H1 (cell line): ENCODE data around the gene TET2. TPM values are rescaled to one million over a fixed set of nuclear protein-coding genes. Genes with fewer than 3 reads are reported as not detected.

Experiments
- CTCF ChIA-PET: fragments of 300-600 bp; sonication (Branson Sonifier 250); formaldehyde crosslinking; loops from one replicate; lab custom pipeline; 2021; ENCODE audit not compliant: partially characterized antibody; lab: Charles Lee
- POLR2A ChIA-PET: fragments of 300-600 bp; sonication (Branson Sonifier 250); formaldehyde crosslinking; loops from one replicate; lab custom pipeline; 2021; ENCODE audit warnings: inconsistent platforms; ENCODE audit not compliant: partially characterized antibody; lab: Charles Lee
- DNase-seq, 2 experiments: peaks; one replicate each; pipeline versions ENCODE4 v3.0.0 to v3.0.0-alpha.2; 2010 to 2022; ENCODE audit warnings: low spot score in 2 of 2, low read depth in 1 of 2, mixed read lengths in 1 of 2
- FAIRE-seq: peaks from 2 replicates; lab custom pipeline; 2011; peaks lifted over from hg19 to GRCh38; lab: Jason Lieb, UNC
- H2AFZ ChIP-seq: 2 replicates; pipeline ENCODE4 v1.8.1; 2012; ENCODE audit warnings: low read length, inconsistent platforms
- H2AK5ac ChIP-seq: 2 replicates; pipeline ENCODE4 v1.6.1; 2013; ENCODE audit warnings: low read depth, low read length
- H2BK120ac ChIP-seq: replicated peaks from 2 replicates; pipeline ENCODE3; 2013; ENCODE audit warnings: low read depth, low read length, inconsistent platforms
- H2BK12ac ChIP-seq: 2 replicates; pipeline ENCODE4 v1.6.1; 2013; ENCODE audit warnings: low read depth, low read length
- H2BK15ac ChIP-seq: 2 replicates; pipeline ENCODE4 v1.6.1; 2013; ENCODE audit warnings: low read length
- H2BK20ac ChIP-seq: 2 replicates; pipeline ENCODE4 v1.6.1; 2013; ENCODE audit warnings: low read length
- H2BK5ac ChIP-seq: 2 replicates; pipeline ENCODE4 v1.6.1; 2013; ENCODE audit warnings: low read depth, low read length
- H3K14ac ChIP-seq: 2 replicates; pipeline ENCODE4 v1.6.1; 2013; ENCODE audit warnings: inconsistent platforms; ENCODE audit not compliant: insufficient read length
- H3K18ac ChIP-seq: 2 replicates; pipeline ENCODE4 v1.6.1; 2013; ENCODE audit warnings: low read length; ENCODE audit errors: extremely low read depth
- H3K23ac ChIP-seq: 2 replicates; pipeline ENCODE4 v1.6.1; 2013; ENCODE audit warnings: inconsistent platforms; ENCODE audit not compliant: insufficient read length
- H3K23me2 ChIP-seq: 2 replicates; pipeline ENCODE4 v1.6.1; 2013; ENCODE audit warnings: low read depth, low read length
- H3K27ac ChIP-seq: 2 replicates; pipeline ENCODE4 v1.6.1; 2011; ENCODE audit warnings: low read depth, low read length, inconsistent platforms
- H3K27me3 ChIP-seq, 4 experiments: replicated peaks in 1 of 4; 1 replicate in 1 of 4; 2 replicates in 3 of 4; pipeline versions ENCODE4 v1.6.1 to v1.8.1; 2011 to 2013; ENCODE audit warnings: low read length in 3 of 4, mild to moderate bottlenecking in 3 of 4, inconsistent platforms in 2 of 4, mixed read lengths in 2 of 4, moderate library complexity in 1 of 4; ENCODE audit not compliant: control insufficient read depth in 3 of 4, insufficient read depth in 3 of 4; ENCODE audit errors: extremely low read depth in 1 of 4
- H3K36me3 ChIP-seq, 4 experiments: 2 replicates each; pipeline versions ENCODE4 v1.6.1 to v1.8.1; 2011 to 2013; ENCODE audit warnings: mild to moderate bottlenecking in 4 of 4, low read length in 3 of 4, moderate library complexity in 2 of 4, control low read depth in 1 of 4, inconsistent platforms in 1 of 4; ENCODE audit not compliant: insufficient read depth in 4 of 4, control insufficient read depth in 2 of 4
- H3K4ac ChIP-seq: replicated peaks from 2 replicates; pipeline ENCODE3; 2013; ENCODE audit warnings: low read length, low read depth, mixed read lengths, inconsistent platforms; ENCODE audit not compliant: insufficient read length
- H3K4me1 ChIP-seq, 4 experiments: replicated peaks in 1 of 4; 1 replicate in 1 of 4; 2 replicates in 3 of 4; pipeline versions ENCODE4 v1.6.1 to v1.8.1; 2011 to 2013; ENCODE audit warnings: low read length in 3 of 4, inconsistent platforms in 2 of 4, mixed read lengths in 1 of 4; ENCODE audit not compliant: insufficient read depth in 4 of 4, control insufficient read depth in 3 of 4
- H3K4me2 ChIP-seq, 2 experiments: 2 replicates each; pipeline versions ENCODE4 v1.6.1 to v1.8.1; 2011 to 2013; ENCODE audit warnings: low read depth in 2 of 2, low read length in 2 of 2, control low read depth in 1 of 2, inconsistent platforms in 1 of 2, mild to moderate bottlenecking in 1 of 2; ENCODE audit not compliant: insufficient read depth in 1 of 2
- H3K4me3 ChIP-seq, 4 experiments: fragments of 200-600, 300-600 bp in 1 of 4; sonication (generic), shearing (Covaris generic), sonication (Bioruptor Twin) in 1 of 4; 2 replicates each; pipeline versions ENCODE4 v1.5.1 to v1.8.1; 2011 to 2016; ENCODE audit warnings: low read length in 4 of 4, low read depth in 3 of 4, control low read depth in 2 of 4, inconsistent platforms in 2 of 4, mild to moderate bottlenecking in 2 of 4, mixed read lengths in 1 of 4, moderate library complexity in 1 of 4; ENCODE audit not compliant: insufficient read depth in 2 of 4; ENCODE audit errors: extremely low read depth in 1 of 4
- H3K56ac ChIP-seq: replicated peaks from 2 replicates; pipeline ENCODE3; 2013; ENCODE audit warnings: low read depth, mild to moderate bottlenecking, mixed read lengths, low read length, inconsistent platforms; ENCODE audit not compliant: insufficient read length
- H3K79me1 ChIP-seq: 2 replicates; pipeline ENCODE4 v1.6.1; 2013; ENCODE audit warnings: low read depth, low read length, control low read depth
- H3K79me2 ChIP-seq, 2 experiments: 2 replicates each; pipeline versions ENCODE4 v1.6.1 to v1.8.1; 2012 to 2013; ENCODE audit warnings: low read length in 2 of 2, mild to moderate bottlenecking in 2 of 2, inconsistent platforms in 1 of 2; ENCODE audit not compliant: insufficient read depth in 2 of 2, control insufficient read depth in 1 of 2
- H3K9ac ChIP-seq, 4 experiments: replicated peaks in 1 of 4; 1 replicate in 1 of 4; 2 replicates in 3 of 4; pipeline versions ENCODE4 v1.6.1 to v1.8.1; 2011 to 2013; ENCODE audit warnings: low read depth in 3 of 4, low read length in 3 of 4, control low read depth in 2 of 4, mild to moderate bottlenecking in 2 of 4, moderate library complexity in 2 of 4, inconsistent platforms in 1 of 4; ENCODE audit errors: extremely low read depth in 1 of 4
- H3K9me3 ChIP-seq, 2 experiments: 2 replicates each; pipeline versions ENCODE4 v1.6.1 to v1.8.1; 2012 to 2013; ENCODE audit warnings: mild to moderate bottlenecking in 2 of 2, moderate library complexity in 2 of 2, control low read depth in 1 of 2, inconsistent platforms in 1 of 2, low read depth in 1 of 2, low read length in 1 of 2, mixed read lengths in 1 of 2; ENCODE audit not compliant: insufficient read depth in 2 of 2
- H4K20me1 ChIP-seq, 2 experiments: replicated peaks in 1 of 2; 2 replicates each; pipeline versions ENCODE3 to v1.8.1; 2011 to 2013; ENCODE audit warnings: inconsistent platforms in 2 of 2, low read length in 2 of 2, mild to moderate bottlenecking in 1 of 2; ENCODE audit not compliant: insufficient read depth in 2 of 2, control insufficient read depth in 1 of 2
- H4K5ac ChIP-seq: 2 replicates; pipeline ENCODE4 v1.6.1; 2013; ENCODE audit warnings: low read length, low read depth, mixed read lengths, inconsistent platforms; ENCODE audit not compliant: insufficient read length
- H4K8ac ChIP-seq: 2 replicates; pipeline ENCODE4 v1.8.0; 2013; ENCODE audit warnings: mild to moderate bottlenecking, moderate library complexity, low read length, inconsistent platforms; ENCODE audit not compliant: insufficient read depth; ENCODE audit errors: extremely low read depth
- H4K91ac ChIP-seq: replicated peaks from 2 replicates; pipeline ENCODE3; 2013; ENCODE audit warnings: low read length, mixed read lengths, inconsistent platforms; ENCODE audit not compliant: insufficient read length
- EZH2 ChIP-seq: fragments of 200-600 bp; sonication (generic); IDR thresholded peaks from 2 replicates; pipeline ENCODE4 v1.7.1; 2012; ENCODE audit warnings: low read depth, mild to moderate bottlenecking, moderate library complexity, low read length, inconsistent platforms; ENCODE audit not compliant: severe bottlenecking
- WGBS, 2 experiments: shearing (Covaris generic) in 1 of 2; methylation state at CpG; one replicate each; pipeline versions ENCODE4 v1.1.6 to v1.1.7; 2013 to 2015; ENCODE audit warnings: low lambda C conversion rate in 2 of 2, mixed read lengths in 2 of 2, inconsistent platforms in 1 of 2, low coverage in 1 of 2, missing lambda C conversion rate in 1 of 2; ENCODE audit not compliant: insufficient replicate concordance in 2 of 2, insufficient coverage in 1 of 2, insufficient read length in 1 of 2; ENCODE audit errors: extremely low coverage in 1 of 2, missing lambda C conversion rate in 1 of 2; 5-methylcytosine and 5-hydroxymethylcytosine counted together
- polyA plus RNA-seq, 7 experiments: library from polyadenylated mRNA; depleted of rRNA in 3 of 7; stranded (reverse) in 5 of 7; unstranded in 2 of 7; fragments of >200 nt in 5 of 7; fragments of 200-250 nt in 2 of 7; gene quantifications; 1 replicate in 5 of 7; 2 replicates in 1 of 7; 4 replicates in 1 of 7; pipeline versions ENCODE4 v1.2.1 to v1.2.3, GENCODE V29; 2011 to 2013; ENCODE audit warnings: missing spikeins in 2 of 7, mixed read lengths in 2 of 7
- total RNA-seq: library from RNA; stranded (reverse); fragmentation: NEBNext Ultra II Directional; extraction: Animal tissue kit (Norgen Biotek cat#: 25700); gene quantifications from 2 replicates; pipeline ENCODE4 v1.2.1, GENCODE V29; 2021

TET2 gene
- total and polyA plus RNA-seq, 2 of the 8 experiments (the other 6 are each of a cell fraction or from before 2014, with no cell fraction given), result 1.0 to 2.6 TPM

- H4K8ac ChIP-seq, result no peak overlapping the region
- H3K14ac ChIP-seq, result no peak overlapping the region
- no peak overlapping the region for H3K56ac ChIP-seq
- H4K20me1 ChIP-seq, result no peaks in the 10 kb centered on the region
- no peaks in the 10 kb centered on the region for H3K79me1 ChIP-seq
- ChIA-PET CTCF (interaction anchor here (1.4 kb wide), 1 partner anchor 20 kb away, joined by 3 read pairs; no protein-coding TSS in a partner anchor), POLR2A (no interaction called here)
- H3K27me3 ChIP-seq, result no peaks in the 10 kb centered on the region
- no peak overlapping the region for H2AFZ ChIP-seq
- DNase-seq (no peak), FAIRE-seq (no peak)
- peaks cover 0 to 2% (median 0%) of the 10 kb centered on the region in 4 experiments; a peak in 1 of 7 replicates for H3K4me1 ChIP-seq
- no peak for TF ChIP-seq EZH2
- H2BK15ac ChIP-seq, result no peak overlapping the region
- H3K9ac ChIP-seq, result no peak overlapping the region
- H2BK20ac ChIP-seq, result no peak overlapping the region
- H4K5ac ChIP-seq, result no peak overlapping the region
- H3K79me2 ChIP-seq, result no peaks in the 10 kb centered on the region
- H3K36me3 ChIP-seq, result no peaks in the 10 kb centered on the region
- H2BK5ac ChIP-seq, result no peak overlapping the region
- H3K23ac ChIP-seq, result no peak overlapping the region
- H3K4me2 ChIP-seq, result no peak overlapping the region
- H3K4ac ChIP-seq, result no peak overlapping the region
- no peak overlapping the region for H3K18ac ChIP-seq
- H3K23me2 ChIP-seq, result no peaks in the 10 kb centered on the region
- no peak overlapping the region for H2AK5ac ChIP-seq
- 87% methylated on average over 4 of the region's 4 CpGs; no CpG with 5 or more reads in 1 of the 2 experiments for WGBS, 2 experiments
- no peak overlapping the region for H4K91ac ChIP-seq
- no peak overlapping the region for H3K27ac ChIP-seq
- no peaks in the 10 kb centered on the region for H3K9me3 ChIP-seq
- H2BK12ac ChIP-seq, result no peak overlapping the region
- H3K4me3 ChIP-seq, result no peak overlapping the region
- H2BK120ac ChIP-seq, result no peak overlapping the region
Measured at GRCh38 chr4:105215609-105216313, 69.1 kb downstream of the TET2 start.
